ENCODE results near the gene GRK1.

Gene GRK1

GRCh38 chr13:113638173-113638746 lies 28.8 kb upstream of the GRK1 start:
- no peak overlapping the region for H3K27ac ChIP-seq
- no peak for TF ChIP-seq ZFX (IDR thresholded peaks at IDR 0.05; ENCODE audit: borderline replicate concordance)
- no peak for TF ChIP-seq CTCF (IDR thresholded peaks at IDR 0.05)

DNA sequence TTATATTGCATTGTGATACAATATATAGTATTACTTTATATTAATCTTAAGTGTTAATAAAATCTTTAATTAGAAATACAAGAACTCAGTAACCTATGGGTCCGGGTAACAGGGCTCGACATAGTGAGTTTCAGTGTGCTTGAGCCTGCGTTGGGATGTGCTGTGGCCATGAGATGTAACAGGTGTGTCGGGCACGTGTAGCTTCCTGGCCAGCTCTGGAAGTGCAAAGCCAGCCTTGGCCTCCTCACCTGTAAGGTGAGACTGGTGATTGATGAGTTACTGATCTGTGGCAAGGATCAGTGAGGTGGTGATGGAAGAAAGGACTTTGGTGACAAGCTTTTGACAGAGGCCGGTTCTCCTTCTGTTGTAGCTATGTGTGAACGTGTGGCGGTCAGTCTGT lies 28.2 kb upstream of the GRK1 start:
- H3K27ac ChIP-seq: no peak overlapping the region
- TF ChIP-seq ZFX (IDR thresholded peaks at IDR 0.05; ENCODE audit: borderline replicate concordance) (no peak), CTCF (IDR thresholded peaks at IDR 0.05) (no peak)

- TF ChIP-seq ZFX (IDR thresholded peaks at IDR 0.05; ENCODE audit: borderline replicate concordance) (no peak), CTCF (IDR thresholded peaks at IDR 0.05) (no peak)
- no peak overlapping the region for H3K27ac ChIP-seq
Observed at GRCh38 chr13:113639616-113640262, 27.3 kb upstream of the GRK1 start.

DNA sequence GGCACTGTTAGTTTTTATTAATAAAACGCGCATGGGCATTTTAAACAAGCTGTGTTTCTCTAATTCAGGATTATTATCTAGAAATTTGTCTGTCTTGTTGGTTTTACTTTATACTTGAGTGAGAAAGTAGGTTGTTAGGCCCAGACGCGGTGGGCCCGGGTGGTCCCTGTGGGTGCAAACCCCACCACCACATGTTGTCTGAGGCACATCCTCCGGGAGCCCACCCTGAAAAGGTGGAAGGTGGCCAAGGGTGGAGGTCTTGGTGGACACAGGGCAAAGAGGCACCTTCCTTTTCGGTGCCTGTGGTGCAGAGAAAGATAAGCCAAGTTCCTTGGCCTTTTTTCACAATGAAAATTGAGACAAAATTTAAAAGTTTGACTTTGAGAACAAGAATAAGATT lies 25.6 kb upstream of the GRK1 start:
- no peak for TF ChIP-seq CTCF (IDR thresholded peaks at IDR 0.05)
- no peak for TF ChIP-seq ZFX (IDR thresholded peaks at IDR 0.05; ENCODE audit: borderline replicate concordance)

DNA sequence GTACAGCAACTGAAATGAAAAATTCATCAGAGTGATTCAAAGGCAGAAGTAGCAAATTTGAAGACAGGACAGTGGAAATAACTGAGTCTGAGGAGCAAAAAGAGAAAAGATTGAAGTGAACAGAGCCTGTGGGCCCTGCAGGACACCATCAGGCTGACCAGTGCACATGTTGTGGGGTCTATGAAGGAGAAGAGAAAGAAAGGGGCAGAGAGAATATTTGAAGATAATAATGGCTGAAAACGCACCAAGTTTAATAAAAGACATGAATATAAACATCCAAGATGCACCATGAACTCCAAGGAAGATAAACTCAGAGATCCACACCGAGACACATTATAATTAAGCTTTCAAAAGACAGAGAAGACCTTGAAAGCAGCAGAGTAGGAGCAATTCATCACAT lies 24.5 kb upstream of the GRK1 start:
- no peak for TF ChIP-seq ZFX (IDR thresholded peaks at IDR 0.05; ENCODE audit: borderline replicate concordance)
- no peak for TF ChIP-seq CTCF (IDR thresholded peaks at IDR 0.05)
- H3K27ac ChIP-seq: no peak overlapping the region

More for the DNA sequence above, 25.6 kb upstream of the GRK1 start:
- H3K27ac ChIP-seq: no peak overlapping the region

DNA sequence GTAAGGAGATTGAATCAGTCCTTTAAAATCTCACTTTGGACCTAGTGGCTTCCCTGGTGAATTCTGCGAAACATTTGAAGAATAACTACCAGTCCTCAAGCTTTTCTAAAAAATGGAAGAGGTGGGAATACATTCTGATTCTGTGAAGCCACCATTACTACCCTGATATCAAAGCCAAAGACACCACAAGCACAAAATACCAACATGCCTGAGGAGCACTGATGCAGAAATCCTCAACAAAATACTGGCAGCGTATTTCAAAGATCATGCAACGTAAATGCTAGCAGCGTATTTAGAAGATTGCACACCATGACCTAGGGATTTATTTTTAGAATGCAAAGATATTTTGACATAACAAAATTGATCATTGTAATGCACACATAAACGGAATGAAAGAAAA lies 23.4 kb upstream of the GRK1 start:
- H3K27ac ChIP-seq: no peak overlapping the region
- no peak for TF ChIP-seq ZFX (IDR thresholded peaks at IDR 0.05; ENCODE audit: borderline replicate concordance)
- no peak for TF ChIP-seq CTCF (IDR thresholded peaks at IDR 0.05)

GRCh38 chr13:113644800-113645199 lies 22.2 kb upstream of the GRK1 start:
- no peak overlapping the region for H3K27ac ChIP-seq
- no peak for TF ChIP-seq ZFX (IDR thresholded peaks at IDR 0.05; ENCODE audit: borderline replicate concordance)

Data from 22Rv1 (cell line).